Activated CD4-positive, alpha-beta T cell treated with anti-CD3 and anti-CD28 coated beads, Interleukin-2, Interleukin-4, amounts not matched to agents 100 ng/mL and 50 ng/mL, durations not matched to agents 16 hours and 8 hours (primary cell): ENCODE results near the gene DOCK9.
"Not testable (repeated sequence)": the region's sequence is repeated elsewhere in the genome, so short reads cannot be mapped to it uniquely, and the experiment has no call there.

ENCODE experiments used
- DNase-seq: peaks from one replicate; pipeline ENCODE4 v3.0.0-alpha.2; 2020; ENCODE audit warnings: low spot score

Gene DOCK9

GRCh38 chr13:98822225-98822606 is 155.6 kb downstream of the DOCK9 start:
- no peak for DNase-seq

GRCh38 chr13:98821372-98822224 is 156.3 kb downstream of the DOCK9 start:
- no peak for DNase-seq

GRCh38 chr13:98820744-98821371 is 157.0 kb downstream of the DOCK9 start:
- DNase-seq: no peak

- no peak for DNase-seq
Observed at GRCh38 chr13:98820300-98820699, 157.6 kb downstream of the DOCK9 start.

- no peak for DNase-seq
Observed at GRCh38 chr13:98819382-98820010, 158.4 kb downstream of the DOCK9 start.

- no peak for DNase-seq
Observed at GRCh38 chr13:98816406-98816805, 161.5 kb downstream of the DOCK9 start.

- DNase-seq: no peak
Observed at GRCh38 chr13:98813993-98814392, 163.9 kb downstream of the DOCK9 start.

- DNase-seq: not testable (repeated sequence)
Observed at GRCh38 chr13:98812186-98812790, 165.6 kb downstream of the DOCK9 start.

- no peak for DNase-seq
Observed at GRCh38 chr13:98810746-98811145, 167.1 kb downstream of the DOCK9 start.

- DNase-seq: no peak
Observed at GRCh38 chr13:98809345-98809777, 168.5 kb downstream of the DOCK9 start.

- no peak for DNase-seq
Observed at GRCh38 chr13:98807774-98808173, 170.1 kb downstream of the DOCK9 start.

- DNase-seq: no peak
Observed at GRCh38 chr13:98804336-98804855, 173.5 kb downstream of the DOCK9 start.

- no peak for DNase-seq
Observed at GRCh38 chr13:98803921-98804320, 173.9 kb downstream of the DOCK9 start.

- no peak for DNase-seq
Observed at GRCh38 chr13:98803111-98803561, 174.7 kb downstream of the DOCK9 start.

GRCh38 chr13:98802559-98802958 is 175.3 kb downstream of the DOCK9 start:
- DNase-seq: no peak

GRCh38 chr13:98801626-98802418 is 176.0 kb downstream of the DOCK9 start:
- no peak for DNase-seq

GRCh38 chr13:98800078-98800477 is 177.8 kb downstream of the DOCK9 start:
- no peak for DNase-seq

GRCh38 chr13:98798849-98799645 is 178.8 kb downstream of the DOCK9 start:
- no peak for DNase-seq

- DNase-seq: no peak
Observed at GRCh38 chr13:98797456-98797855, 180.4 kb downstream of the DOCK9 start.

- no peak for DNase-seq
Observed at GRCh38 chr13:98796798-98797197, 181.1 kb downstream of the DOCK9 start.

- DNase-seq: no peak
Observed at GRCh38 chr13:98796191-98796590, 181.7 kb downstream of the DOCK9 start.
